GM21825 (cell line): ENCODE data around the gene SIK2.

Source experiments
- ATAC-seq: cut with Tn5 transposase; IDR thresholded peaks from one replicate; pipeline ENCODE4 v1.9.1; 2021; ENCODE audit warnings: mild to moderate bottlenecking, moderate library complexity; ENCODE audit not compliant: unreplicated experiment

The SIK2 gene

DNA sequence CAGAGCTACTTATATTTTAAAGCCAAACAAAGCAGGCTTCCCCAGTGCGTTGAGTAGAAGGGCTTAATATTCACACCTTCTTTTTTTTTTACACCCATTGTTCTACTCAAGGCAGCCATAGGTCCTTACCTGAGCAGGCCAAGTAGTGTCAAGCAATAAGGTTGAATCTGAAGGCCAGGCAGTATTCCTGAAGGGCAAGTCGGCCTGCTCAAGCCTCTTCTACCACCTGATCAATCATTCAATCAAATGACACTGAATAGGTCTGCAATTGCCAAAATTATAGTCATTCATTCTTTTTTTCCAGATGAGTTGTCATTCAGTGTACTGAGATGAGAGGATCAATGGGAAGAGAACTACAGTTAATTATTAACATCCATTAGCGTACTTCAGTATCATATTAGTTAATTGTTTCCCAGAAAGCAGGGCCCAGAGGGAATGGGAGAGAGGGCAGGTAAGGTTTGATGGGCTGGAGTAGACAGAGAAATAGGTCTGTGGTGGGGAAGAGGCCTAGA, 175.9 kb downstream of the SIK2 start:
- no peak for ATAC-seq

DNA sequence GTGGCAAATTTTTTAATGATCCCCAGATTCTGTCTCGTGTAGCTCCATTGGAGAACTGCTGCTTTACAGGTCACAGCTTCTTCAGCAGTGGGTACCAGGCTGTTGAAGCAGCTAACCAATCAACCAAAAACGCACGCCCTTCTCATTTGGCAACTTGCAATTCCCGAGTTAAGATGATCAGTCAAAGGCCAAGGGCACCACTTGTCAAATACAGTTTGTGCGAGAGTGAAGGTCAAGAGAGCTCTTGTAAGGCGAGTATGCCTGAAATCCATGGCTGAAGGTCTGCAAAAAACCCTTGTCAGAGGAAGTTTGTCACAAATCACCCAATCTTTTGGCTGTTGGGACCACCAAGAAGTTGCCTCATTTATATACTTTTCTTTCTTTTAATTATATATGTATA, 176.9 kb downstream of the SIK2 start:
- ATAC-seq: no peak
